Activated CD4-positive, alpha-beta T cell treated with anti-CD3 and anti-CD28 coated beads for 24 hours (primary cell): ENCODE data around the gene MTHFD1L.
"Not testable (repeated sequence)": the region's sequence is repeated elsewhere in the genome, so short reads cannot be mapped to it uniquely, and the experiment has no call there.

Source experiments
- DNase-seq, 2 donors: peaks; one replicate each; pipeline ENCODE4 v3.0.0-alpha.2; 2020; ENCODE audit warnings: low read depth in 2 of 2

Gene MTHFD1L

DNA sequence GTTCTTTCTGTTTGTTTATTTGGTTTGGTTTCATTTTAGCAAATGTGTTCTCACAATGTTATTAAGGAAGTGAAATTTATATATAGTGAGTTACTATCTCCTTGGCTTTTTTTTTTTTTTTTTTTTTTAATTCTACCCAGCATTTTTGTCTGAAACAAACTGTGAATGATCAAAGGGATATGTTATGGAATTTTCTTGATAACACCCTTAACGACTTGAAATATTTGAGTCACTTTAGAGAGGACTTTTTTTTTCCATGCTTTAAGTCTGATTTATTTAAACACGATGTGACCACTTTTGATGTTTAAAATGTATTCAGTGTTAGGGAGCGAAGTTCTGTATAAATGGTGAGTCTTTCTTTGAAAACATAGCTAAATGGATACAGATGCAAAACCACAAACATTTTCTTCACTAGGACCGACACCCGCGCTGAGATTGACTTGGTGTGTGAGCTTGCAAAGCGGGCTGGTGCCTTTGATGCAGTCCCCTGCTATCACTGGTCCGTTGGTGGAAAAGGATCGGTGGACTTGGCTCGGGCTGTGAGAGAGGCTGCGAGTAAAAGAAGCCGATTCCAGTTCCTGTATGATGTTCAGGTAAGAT is 149.7 kb downstream of the MTHFD1L start:
- no peak for DNase-seq

DNA sequence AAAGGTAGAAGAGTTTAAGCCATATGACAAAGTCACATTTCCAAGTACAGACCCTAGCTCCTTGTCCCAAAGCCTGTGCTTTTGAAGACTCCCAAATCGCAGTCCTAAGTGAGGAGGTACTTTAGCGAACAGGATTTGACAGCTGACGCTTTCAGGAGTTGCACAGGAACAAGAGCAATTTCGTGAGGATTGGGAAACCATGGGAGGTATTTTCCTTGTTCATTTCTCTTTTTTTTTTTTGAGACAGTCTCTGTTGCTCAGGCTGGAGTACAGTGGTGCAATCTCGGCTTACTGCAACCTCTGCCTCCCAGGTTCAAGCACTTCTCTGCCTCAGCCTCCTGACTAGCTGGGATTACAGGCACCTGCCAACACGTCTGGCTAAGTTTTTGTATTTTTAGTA is 150.6 kb downstream of the MTHFD1L start:
- no peak for DNase-seq

- no peak for DNase-seq
These were observed 152.5 kb downstream of the MTHFD1L start for GRCh38 chr6:151018046-151018445.

- no peak for DNase-seq
These were observed 153.6 kb downstream of the MTHFD1L start for GRCh38 chr6:151018911-151019782.

- no peak for DNase-seq
These were observed 156.4 kb downstream of the MTHFD1L start for GRCh38 chr6:151021896-151022295.

DNA sequence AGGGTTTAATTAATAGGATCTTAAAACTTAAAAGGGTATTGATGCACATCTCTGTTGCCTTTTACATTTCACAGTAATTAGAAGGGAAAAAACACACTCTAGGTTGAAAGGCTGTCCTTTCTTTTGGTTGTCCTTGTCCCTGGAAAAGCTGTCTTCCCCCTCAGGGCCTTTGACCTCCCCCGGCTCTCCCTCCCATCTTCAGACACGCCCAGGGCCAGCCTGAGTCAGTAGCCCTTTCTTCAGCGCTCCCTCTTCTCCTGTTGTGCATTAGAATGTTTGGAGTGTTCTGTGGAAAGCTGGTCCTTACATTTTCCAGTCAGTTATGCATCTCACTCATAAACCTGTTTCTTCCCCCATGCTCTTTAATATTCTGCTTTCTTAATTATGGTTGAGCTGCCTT is 157.0 kb downstream of the MTHFD1L start:
- no peak for DNase-seq

- no peak for DNase-seq
These were observed 157.8 kb downstream of the MTHFD1L start for GRCh38 chr6:151023342-151023741.

- DNase-seq = no peak
These were observed 159.1 kb downstream of the MTHFD1L start for GRCh38 chr6:151024597-151024996.

DNA sequence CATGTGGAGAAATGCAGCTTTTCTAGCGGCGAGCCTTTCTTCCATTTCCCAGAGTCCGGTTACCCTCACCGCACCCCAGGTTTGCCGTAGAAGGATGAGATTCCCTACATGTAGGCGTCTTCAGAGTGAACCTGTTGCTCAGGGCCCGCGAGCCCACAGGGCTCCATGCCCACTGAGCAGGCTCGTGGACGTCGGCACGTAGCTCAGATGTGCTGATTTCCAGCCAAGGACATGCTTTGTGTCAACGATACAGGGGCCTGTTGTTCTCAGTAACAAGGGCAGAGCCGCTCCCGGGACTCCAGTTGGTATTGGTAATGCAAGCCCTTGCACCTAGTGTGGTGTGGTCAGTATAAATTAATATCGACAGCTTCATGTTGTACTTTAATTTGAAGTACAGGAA is 159.6 kb downstream of the MTHFD1L start:
- no peak for DNase-seq

DNA sequence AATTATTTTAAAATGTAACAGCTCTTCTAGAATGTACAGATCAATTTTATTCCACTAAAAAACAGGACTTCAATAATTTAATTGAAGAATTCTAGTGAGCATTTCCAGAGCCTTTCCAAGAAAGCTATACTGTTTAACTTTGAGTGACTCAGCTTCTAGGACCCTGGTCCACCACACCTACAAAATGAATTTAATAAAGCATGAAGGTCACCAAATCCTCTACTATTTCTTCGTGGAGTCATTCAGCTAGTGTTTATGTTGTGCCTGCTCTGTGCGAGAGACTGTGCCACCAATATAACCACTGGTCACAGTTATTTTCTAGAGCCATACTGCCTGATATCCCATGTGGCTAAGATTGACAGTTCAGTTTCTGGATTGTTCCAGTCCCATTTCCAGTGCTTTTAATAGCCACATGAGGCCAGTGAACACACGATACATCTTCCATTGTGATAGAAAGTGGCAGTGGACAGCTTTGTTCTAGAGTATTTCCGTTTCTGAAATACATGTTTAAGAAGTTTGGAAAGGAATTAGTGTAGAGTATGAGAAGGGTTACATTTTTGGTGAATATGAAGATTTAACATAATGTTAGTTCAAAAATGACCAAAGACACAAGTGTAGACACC is 160.7 kb downstream of the MTHFD1L start:
- DNase-seq = no peak

GRCh38 chr6:151027295-151027747 is 161.8 kb downstream of the MTHFD1L start:
- DNase-seq = no peak

DNA sequence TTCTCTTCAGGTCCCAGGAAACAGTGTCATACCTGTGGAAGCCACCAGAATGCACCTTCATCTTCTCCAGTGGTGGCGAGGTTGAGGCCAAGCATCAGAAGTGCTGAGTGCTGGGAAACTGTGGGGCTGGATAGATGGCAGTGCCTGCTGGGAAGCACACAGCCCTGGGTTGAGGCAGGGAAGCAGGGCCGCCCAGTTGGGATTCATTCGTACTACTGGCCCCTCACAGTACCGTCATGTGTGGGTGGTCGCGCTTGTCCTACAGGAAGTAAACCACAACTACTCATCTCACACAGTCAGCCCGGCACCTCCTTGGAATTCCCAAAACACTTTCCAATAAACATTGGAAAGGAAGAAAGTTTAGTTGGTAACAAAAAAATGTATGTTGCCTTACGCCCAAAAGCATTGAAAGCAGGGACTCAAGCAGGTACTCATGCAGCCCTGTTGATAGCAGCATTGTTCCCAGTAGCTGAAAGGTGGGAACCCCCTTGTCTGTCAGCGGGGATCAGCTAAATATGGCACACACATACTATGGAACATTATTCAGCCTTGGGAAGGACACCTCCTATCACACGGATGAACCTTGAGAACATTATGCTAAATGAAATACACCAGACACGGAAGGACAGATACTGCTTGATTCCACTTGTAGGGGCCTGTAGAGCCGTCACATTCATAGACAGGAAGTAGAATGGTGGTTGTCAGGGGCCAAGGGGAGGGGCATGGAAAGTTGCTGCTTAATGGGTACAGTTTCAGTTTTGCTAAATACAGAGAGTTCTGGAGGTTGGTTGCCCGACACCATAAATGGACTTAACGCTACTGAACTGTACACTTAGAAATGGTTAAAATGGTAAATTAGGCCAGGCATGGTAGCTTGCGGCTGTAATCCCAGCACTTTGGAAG is 162.7 kb downstream of the MTHFD1L start:
- no peak for DNase-seq

DNA sequence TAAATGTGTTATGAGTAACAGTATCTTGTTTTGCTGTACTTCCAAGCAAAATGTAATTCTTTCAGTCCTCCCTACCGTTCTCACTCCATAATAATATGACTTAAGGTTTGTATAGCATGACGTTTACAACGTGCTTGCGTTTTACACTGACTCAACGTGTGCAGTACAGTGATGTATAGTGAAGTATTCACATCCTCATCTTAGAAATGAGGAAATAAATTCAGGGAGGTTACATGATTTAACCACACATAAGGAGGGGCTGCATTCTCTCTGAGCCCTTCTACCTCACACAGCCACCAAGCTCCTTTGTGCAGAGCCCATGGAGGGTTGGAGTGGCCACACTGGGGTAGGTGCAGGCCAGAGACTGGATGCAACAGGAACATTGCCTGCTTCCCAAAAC is 164.5 kb downstream of the MTHFD1L start:
- no peak for DNase-seq

DNA sequence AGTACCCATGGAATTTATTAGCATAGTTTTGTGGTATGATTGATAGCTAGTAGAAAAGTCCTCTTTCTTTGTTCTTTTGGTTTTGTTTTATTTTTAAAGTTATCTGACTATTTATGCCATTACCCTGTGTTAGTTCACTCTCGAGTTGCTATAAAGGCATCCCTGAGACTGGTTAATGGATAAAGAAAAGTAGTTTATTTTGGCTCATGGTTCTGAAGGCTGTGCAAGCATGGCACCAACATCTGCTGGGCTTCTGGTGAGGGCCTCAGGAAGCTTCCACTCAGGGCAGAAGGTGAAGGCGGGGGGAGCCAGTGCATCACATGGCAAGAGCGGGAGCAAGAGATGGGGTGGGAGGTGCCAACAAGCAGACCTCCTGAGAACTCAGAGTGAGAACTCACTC is 166.5 kb downstream of the MTHFD1L start:
- no peak for DNase-seq

- no peak for DNase-seq
These were observed 169.6 kb downstream of the MTHFD1L start for GRCh38 chr6:151034825-151035781.

GRCh38 chr6:151036211-151036721 is 170.8 kb downstream of the MTHFD1L start:
- not testable (repeated sequence) for DNase-seq

DNA sequence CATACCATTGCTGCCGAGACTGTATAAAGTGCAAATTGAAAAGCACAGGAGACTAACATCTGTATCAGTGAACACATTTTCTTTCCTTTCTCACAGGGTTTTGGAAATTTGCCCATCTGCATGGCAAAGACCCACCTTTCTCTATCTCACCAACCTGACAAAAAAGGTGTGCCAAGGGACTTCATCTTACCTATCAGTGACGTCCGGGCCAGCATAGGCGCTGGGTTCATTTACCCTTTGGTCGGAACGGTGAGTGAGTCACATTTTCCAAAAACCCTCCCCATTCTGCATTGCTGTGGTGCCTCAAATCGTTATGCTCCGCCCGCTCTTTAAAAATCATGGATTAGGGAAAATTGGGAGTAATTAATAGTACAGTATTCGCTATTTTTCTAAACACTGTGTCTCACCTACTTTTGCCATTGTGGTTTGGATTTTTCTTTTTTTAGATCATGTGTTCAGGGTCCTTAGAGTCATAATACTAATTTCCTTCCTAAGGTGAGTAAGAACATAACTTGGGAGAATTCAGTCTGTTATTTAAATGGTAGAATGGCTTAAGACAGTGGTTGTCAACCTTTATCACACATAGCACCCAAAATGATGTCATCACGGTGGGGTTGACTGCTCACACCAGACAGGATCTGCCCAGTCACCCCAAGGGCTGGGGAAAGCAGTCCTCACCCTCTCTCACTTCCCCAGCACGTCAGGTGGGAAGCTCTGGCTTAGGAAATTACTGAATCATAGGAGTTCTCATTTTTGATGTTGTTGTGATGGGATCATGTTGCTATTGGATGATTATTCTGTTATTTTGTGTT is 171.6 kb downstream of the MTHFD1L start:
- DNase-seq = no peak

- DNase-seq = no peak
These were observed 173.1 kb downstream of the MTHFD1L start for GRCh38 chr6:151038616-151039015.

- not testable (repeated sequence) for DNase-seq
These were observed 175.5 kb downstream of the MTHFD1L start for GRCh38 chr6:151040888-151041521.
